NCI-H146 treated with DMSO at 0.1 percent for 48 hours (cell line): ENCODE data around the gene GBP7.

Source experiments
- DNase-seq: peaks from one replicate; lab custom pipeline; 2025; ENCODE audit not compliant: unreplicated experiment; lab: John Stamatoyannopoulos, UW

The GBP7 gene

DNA sequence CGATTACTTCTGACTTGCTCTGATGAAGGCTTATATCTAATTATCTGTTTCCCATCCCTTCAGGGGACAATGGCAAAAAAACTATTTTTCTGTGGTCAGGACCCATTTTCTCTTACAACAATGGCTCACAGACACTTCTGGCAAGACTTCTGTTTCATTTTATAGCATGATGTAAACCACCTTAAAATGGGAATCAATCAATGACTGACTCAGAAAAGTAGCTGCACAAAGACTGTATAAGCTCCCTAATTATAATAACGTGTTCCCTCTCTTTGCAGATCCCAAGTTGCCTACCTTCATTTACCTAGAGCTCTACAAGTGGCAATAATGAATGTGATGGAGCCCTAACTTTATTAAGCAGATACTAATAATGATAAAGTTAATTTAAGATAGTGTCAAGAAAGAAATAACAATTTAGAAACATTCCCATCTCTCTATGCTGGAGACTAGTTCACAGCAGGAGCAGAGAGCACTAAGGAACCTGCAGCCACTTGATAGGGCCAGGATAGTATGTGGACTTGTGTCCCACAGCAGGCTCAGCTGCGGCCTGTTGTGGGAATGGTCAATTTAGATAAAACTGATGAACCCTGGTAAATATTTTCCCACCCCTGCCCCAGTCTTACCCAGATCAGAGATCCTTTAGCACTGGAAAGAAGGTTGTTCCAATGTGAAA lies 50.4 kb downstream of the GBP7 start:
- DNase-seq, result no peak

DNA sequence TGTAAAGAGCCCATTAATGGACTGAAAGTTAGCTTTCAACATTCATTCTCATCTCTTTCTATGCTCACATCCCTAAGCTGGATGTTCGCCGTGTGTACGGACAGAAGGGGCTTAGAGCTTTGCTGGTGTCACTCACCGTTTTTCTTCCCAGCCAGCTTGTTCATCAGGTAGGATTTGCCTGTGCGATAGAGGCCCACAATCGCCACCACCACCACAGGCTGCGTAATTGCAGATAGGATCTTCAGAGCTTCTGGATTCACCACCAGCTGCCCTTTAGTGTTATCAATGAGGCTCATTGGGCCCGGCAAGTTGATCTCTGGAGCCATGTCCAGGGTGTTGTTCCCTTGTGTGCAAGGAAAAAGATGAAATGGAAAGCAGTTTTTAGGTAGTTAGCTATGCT lies 54.2 kb downstream of the GBP7 start:
- no peak for DNase-seq

DNA sequence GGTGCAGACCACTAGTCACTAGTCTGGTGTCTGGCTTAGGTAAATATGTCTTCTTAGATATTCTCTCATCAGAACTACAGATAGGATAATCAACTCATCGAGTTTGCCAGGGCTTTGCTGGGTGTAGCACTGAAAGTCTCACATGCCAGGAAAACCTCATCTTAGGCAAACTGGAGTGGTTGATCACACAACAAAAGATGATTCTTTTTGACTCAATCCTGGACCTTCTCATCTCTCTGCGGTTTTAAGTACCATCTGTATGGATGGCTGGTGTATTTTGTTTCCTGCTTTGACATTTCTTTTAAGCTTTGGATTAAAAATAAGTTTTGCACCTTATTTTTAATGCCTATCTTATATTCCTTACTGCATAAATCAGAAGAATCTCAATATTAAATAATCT lies 61.1 kb downstream of the GBP7 start:
- DNase-seq, result no peak

DNA sequence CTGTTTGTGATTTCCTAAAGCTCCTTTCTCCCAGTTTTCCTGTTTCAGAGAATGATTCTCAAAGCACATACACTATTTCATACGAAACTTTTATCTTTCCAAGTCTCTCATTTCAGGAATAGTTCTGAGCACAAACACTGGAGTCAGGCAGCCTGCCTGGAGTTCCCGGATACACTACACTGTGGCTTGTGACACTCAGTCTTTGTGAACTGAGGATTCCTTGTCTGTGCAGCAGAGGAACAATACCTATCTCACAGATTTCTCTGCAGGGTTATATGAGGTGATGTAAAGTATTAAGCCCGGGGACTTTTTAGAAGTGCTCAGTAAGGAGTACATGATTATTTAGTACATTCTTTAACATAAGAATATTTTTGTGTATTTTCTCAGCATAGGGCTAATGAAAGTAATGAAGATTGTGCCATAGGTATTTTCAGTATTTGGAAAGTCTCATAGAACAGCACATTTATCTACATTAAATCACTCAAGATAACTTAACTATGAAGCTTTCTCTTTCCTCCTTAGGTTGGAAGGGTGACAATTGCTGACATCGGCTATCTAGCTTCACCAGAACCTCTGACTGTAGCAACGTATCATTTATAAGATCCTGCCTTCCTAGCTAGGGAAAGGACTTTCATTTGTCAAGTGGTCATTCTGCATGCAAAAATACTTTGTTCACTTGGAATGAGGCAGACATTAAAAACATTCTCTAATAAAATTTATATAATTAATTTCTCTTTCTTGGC lies 62.8 kb downstream of the GBP7 start:
- no peak for DNase-seq

DNA sequence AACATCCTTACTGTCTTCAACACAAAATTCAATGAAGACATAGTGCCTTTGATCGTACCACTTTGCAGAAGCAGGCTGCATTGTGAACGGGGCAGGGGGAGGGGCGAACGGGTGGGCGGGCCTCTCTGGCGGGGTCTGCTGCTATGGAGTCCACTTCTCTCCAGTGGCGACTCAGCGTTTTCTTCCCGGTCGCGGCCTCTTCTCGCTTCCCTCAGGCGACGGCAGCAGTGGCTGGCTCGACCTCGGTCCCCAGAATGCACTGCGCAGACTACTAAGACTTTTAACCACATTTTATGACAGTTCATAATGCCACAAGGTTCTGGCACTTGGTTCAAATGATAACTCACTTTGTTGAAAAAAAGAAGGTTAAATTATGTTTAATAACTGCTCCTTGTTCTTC lies 71.1 kb downstream of the GBP7 start:
- DNase-seq, result no peak

DNA sequence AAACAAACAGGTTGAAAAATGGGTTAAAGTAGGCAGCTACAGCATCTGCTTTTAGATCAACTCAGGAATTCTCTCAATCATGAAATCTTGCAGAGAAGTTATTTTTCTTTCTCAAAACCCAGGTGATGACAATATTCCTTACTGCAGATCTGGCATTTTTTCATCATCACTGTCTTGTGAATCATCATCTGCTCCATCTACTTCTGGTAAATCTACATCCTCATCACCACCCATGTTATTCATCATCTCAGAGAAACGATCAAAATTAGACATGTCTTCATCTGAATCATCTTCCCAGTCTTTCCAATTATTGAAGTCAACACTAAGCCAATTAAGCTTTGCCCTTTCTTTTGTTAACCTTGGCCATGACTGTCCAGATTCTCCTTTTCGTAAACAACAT lies 71.7 kb downstream of the GBP7 start:
- DNase-seq, result no peak

DNA sequence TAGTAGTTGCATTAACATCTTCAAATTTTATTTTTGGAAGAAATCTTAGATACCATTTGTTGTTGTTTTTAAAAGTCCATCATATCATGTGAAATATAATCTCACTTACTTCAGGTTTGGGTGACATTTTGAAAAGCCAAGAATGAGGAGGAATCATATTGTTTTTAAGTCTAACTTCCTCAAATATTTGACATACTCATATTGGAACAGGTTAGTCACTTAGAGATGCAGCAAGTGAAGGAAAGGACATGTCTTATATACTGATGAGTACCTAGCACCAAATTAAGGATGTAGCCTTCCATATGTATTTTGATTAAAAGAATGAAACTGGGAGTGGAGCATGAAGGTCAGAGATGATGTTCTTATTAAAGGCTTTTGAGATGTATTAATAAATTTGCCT lies 73.8 kb downstream of the GBP7 start:
- DNase-seq, result no peak

DNA sequence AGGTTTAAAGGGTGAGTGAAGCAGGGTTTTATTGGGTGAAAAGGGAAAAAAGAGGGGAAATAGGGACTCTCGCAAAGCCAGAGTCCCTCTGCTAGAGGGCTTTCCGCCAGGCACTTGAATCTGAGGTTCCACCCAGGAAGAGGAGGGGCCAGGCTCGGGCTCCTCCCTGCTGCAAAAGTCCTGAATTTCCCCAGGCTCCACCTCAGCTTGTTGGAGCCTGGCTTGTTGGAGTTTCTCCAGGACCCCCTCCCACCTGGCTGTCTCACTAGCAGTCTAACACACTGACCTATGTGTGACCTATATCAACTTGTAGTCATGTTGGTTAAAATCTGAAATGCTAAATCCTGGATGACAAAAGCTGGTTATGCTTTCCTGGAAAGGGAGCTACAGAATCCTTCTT lies 75.4 kb downstream of the GBP7 start:
- no peak for DNase-seq

DNA sequence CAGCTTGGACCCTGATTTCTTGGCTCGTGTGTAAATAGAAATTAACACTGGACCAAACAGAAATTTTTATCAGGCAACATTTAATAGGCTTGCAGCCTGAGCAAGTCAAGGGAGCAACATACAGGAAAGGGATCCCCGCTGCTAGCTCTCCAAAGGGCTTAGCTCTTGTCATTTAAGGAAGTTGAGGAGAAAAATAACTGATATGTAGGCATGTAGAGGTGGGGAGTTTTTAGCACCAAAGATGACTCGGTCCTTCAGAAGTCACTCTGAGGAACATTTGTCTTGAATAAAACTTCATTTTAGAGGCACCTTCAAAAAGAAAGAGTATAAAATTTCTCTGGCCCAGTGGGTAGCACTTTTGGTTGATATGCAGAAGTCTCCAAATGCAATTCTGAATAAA lies 76.9 kb downstream of the GBP7 start:
- DNase-seq, result no peak

DNA sequence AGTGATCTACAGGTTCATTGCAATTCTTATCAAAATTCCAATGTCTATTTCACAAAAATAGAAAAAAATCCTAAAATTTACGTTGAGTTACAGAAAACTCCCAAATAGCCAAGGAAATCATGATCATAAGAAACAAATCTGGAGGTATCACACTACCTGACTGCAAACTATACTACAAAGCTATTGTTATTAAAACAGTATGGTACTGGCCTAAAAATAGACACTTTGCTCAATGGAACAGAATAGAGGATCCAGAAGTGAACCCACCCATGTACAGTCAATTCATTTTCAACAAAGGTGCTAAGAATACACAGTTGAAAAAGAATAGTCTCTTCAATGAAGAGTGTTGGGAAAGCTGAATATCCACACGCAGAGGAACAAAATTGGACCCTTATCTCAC lies 80.1 kb downstream of the GBP7 start:
- DNase-seq, result no peak

DNA sequence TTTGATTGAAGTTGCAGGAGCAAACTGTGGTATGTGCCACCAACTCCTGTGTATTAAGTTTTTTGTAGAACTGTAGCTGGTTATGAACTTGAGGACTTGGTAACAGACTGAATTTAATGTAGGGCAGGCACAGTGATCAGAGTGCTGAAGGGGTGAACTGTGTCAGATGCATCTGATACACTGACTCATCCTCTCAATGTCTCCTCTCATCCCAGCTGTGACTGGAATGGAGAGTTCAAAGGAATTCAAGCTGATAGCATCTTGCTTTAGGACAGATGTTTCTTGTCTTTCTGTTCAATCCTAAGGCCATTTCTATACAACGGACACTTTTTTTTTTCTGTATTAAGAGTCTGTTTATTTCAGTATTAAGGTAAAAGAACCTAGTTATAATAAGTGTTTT lies 85.8 kb downstream of the GBP7 start:
- no peak for DNase-seq

DNA sequence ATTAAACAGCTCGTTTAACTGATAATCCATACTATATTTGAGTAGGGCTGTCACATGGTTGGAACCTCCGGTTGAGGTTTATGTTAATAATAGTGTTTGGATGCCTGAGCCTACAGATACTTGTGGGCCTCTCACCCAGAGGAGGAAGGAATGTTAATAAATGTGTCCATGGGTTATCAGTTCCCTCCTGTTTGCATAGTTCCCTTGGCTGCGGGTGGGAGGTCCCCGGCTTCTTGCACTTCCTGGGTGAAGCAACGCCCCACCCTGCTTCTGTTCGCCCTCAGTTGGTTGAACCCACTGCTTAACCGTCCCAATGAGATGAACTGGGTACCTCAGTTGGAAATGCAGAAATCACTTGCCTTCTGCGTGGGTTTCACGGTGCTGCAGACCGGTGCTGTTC lies 87.2 kb downstream of the GBP7 start:
- DNase-seq, result no peak

DNA sequence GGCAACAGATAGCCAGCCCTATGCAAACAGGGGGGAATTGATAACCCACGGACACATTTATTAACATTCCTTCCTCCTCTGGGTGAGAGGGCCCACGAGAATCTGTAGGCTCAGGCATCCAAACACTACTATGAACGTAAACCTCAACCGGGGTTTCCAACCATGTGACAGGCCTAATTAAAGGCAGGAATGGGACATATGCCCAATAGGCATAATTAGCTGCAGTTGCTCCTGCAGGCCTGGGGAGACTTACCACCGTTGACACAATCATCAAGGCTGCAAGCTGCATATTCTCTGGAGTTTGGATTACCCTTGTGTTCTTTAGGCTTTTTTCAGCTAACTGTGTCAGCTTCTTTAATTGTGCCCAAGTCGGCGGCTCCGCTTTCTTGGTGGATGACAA lies 88.6 kb downstream of the GBP7 start:
- DNase-seq, result no peak

DNA sequence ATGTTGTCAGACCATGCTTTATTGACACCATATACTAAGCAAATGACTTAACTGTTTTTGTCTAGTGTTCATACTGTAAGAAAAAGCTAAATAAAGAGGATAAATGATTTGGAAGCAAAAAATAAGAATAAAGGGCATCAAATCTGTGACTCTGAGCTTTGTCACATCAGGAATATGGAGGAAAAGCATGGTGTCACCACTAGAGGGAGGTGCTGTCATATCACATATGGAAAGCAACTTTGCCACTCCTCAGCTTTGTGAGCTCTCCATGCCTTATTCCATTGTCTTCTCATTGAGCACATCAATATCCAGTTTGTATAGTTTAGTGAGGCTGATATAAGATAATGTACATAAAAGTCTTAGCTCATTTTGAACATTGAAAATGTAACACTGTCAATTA lies 90.0 kb downstream of the GBP7 start:
- no peak for DNase-seq
